Kidney epithelial cell (primary cell): ENCODE data around the gene AP3B1. TPM values are rescaled to one million over a fixed set of nuclear protein-coding genes. Genes with fewer than 3 reads are reported as not detected.

Experiments
- DNase-seq: peaks from one replicate; pipeline ENCODE4 v3.0.0-alpha.2; 2010; ENCODE audit warnings: low read depth
- H3K27me3 ChIP-seq: 2 replicates; pipeline ENCODE4 v1.6.0; 2011; ENCODE audit warnings: low read length; ENCODE audit not compliant: control insufficient read depth, insufficient read depth
- H3K36me3 ChIP-seq: 2 replicates; pipeline ENCODE4 v1.5.1; 2011; ENCODE audit warnings: low read length; ENCODE audit not compliant: control insufficient read depth, insufficient read depth
- H3K4me3 ChIP-seq: 2 replicates; pipeline ENCODE4 v1.5.1; 2011; ENCODE audit warnings: low read depth, mild to moderate bottlenecking, control low read depth, low read length
- CTCF ChIP-seq: IDR thresholded peaks from 2 replicates; pipeline ENCODE4 v1.5.1; 2011; ENCODE audit warnings: mild to moderate bottlenecking, moderate library complexity, low read length, control low read depth, inconsistent platforms; ENCODE audit not compliant: insufficient read depth, poor library complexity, severe bottlenecking
- total RNA-seq: library from RNA; depleted of rRNA; stranded (reverse); fragments of >200 nt; gene quantifications from 2 replicates; pipeline ENCODE4 v1.2.3, GENCODE V29; 2015

AP3B1 gene
- total RNA-seq, 1 donor from 2014 or later, result 36.4 TPM

- TF ChIP-seq CTCF, result no peak
- H3K27me3 ChIP-seq, result no peaks in the 10 kb centered on the region
- no peak overlapping the region for H3K4me3 ChIP-seq
- no peaks in the 10 kb centered on the region for H3K36me3 ChIP-seq
- no peak for DNase-seq
These were observed 291.8 kb downstream of the AP3B1 start for GRCh38 chr5:78002690-78003089.

- H3K4me3 ChIP-seq, result no peak overlapping the region
- TF ChIP-seq CTCF, result no peak
- no peaks in the 10 kb centered on the region for H3K27me3 ChIP-seq
- no peak for DNase-seq
- no peaks in the 10 kb centered on the region for H3K36me3 ChIP-seq
These were observed 293.3 kb downstream of the AP3B1 start for GRCh38 chr5:78001197-78001596.

DNA sequence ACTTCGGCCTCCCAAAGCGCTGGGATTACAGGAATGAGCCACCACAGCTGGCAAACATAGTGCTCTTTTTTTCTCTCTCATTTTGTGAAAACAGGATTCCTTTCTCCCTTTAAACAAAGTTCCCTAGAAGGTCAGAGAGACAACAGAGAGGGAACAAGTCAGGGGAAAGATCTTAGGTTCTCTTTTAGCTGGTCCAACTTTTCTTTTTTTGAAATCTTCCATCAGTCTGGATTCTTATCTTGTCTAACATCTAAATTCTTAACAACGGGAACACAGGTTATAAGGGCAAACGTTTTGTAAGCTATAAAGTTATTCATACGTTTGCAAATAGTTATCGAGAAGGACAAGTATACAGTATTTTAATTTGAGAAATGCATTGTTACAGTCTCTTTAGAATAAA, 294.3 kb downstream of the AP3B1 start:
- DNase-seq, result no peak
- Histone ChIP-seq H3K27me3 (no peaks in the 10 kb centered on the region), H3K36me3 (no peaks in the 10 kb centered on the region), H3K4me3 (no peak overlapping the region)
- no peak for TF ChIP-seq CTCF

DNA sequence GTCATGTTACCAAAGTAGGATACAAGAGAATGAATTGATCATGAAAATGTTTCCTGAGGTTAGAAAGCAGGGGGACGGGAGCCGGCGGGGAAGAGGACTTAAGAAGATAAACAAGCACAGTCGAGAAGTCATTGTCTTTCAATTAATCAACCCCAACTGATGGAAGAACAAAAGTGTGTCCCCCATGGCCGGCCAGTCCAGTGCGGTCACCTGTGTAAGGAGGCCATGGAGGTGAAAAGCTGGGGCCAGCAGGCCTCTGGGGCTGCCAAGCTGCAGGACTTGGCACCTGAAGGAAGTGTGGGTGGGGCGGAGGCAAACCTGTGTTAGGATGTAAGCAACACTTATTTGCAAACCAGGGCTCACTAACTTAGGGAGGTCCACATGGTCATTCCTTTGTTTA, 295.1 kb downstream of the AP3B1 start:
- Histone ChIP-seq H3K36me3 (no peaks in the 10 kb centered on the region), H3K4me3 (no peak overlapping the region), H3K27me3 (no peaks in the 10 kb centered on the region)
- no peak for TF ChIP-seq CTCF
- no peak for DNase-seq

- DNase-seq, result no peak
- Histone ChIP-seq H3K4me3 (no peak overlapping the region), H3K27me3 (no peaks in the 10 kb centered on the region), H3K36me3 (no peaks in the 10 kb centered on the region)
- TF ChIP-seq CTCF, result no peak
These were observed 297.6 kb downstream of the AP3B1 start for GRCh38 chr5:77996943-77997342.

DNA sequence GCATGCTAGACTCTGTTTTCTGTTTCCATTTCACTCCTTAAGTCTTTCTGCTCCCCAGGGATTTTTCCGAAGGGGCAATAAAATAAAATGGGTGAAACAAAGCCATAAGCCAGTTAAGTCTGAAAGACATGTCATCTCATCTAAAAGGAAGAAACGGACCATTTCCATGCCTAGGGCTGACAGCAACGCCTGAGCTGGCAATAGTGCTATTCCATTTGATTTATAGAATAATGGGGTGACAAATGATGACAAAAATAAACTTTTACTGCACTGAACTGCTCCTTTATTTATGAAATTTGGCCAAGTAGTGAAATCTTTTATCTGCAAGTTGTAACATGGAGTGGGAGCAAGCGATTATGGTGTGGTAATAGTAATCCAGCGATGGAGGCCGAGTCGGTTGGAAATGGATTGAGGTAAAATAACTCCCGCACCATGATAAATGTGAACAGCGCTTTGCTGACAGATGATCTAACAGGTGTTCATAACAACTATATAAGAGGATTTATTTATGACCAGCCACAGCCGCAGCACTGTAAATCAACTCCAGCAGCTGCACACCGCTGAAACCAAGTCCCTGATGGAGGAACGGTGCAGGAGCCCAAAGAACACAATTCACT, 298.6 kb downstream of the AP3B1 start:
- no peak for DNase-seq
- H3K4me3 ChIP-seq, result no peak overlapping the region
- TF ChIP-seq CTCF, result no peak
- H3K36me3 ChIP-seq, result no peaks in the 10 kb centered on the region
- H3K27me3 ChIP-seq, result no peaks in the 10 kb centered on the region
